HG02642 (cell line): Measurements from ENCODE around the gene NENF.
"Not testable (repeated sequence)": the region's sequence is repeated elsewhere in the genome, so short reads cannot be mapped to it uniquely, and the experiment has no call there.

Experiments used
- ATAC-seq: cut with Tn5 transposase; IDR thresholded peaks from one replicate; pipeline ENCODE4 v1.9.1; 2021; ENCODE audit warnings: mild to moderate bottlenecking; ENCODE audit not compliant: unreplicated experiment, poor library complexity

The NENF gene

GRCh38 chr1:212457740-212458338 lies 25.1 kb downstream of the NENF start:
- ATAC-seq: no peak

DNA sequence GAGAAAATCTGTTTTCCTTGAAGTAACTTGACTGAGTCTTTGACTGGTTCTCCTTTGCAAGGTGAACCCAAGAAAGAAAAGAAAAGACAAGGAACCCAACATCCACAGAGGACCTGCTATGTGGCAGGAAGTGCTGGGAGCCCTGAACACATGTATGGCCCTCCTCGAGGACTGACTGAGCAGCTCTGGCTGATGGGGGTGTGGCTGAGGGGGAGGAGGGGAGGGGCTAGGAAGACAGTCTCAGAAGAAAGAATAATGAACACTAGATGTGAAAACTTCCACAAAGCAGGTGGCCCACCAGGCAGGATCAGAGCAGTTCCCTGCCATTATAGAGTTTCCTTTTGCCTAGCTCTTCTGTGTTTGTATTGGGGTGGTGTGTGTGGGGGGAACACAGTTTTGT lies 26.1 kb downstream of the NENF start:
- no peak for ATAC-seq

- no peak for ATAC-seq
Measured at GRCh38 chr1:212459656-212460055, 26.9 kb downstream of the NENF start.

DNA sequence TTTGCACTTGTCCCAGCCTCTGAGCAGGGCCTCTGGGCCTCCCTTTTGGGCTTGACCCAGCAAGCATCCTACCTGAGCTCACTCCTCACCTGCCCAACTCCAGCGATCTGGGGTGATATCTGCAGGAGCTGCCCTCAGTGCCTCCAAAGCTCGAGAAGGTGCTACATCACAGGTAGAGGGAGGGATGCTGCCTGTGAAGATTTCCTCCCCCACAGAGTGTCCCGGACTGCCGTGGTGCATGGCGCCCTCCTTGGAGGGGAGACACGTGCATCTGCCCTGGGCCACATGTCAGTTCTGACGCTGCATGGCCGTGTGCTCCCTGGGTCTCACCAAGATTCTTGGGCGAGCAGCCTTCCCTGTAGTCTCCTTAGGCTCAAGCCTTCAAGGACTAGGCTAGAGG lies 27.7 kb downstream of the NENF start:
- no peak for ATAC-seq

GRCh38 chr1:212461916-212462660 lies 29.4 kb downstream of the NENF start:
- ATAC-seq: no peak

GRCh38 chr1:212463565-212464285 lies 31.0 kb downstream of the NENF start:
- no peak for ATAC-seq

- ATAC-seq: no peak
Measured at GRCh38 chr1:212465311-212465710, 32.6 kb downstream of the NENF start.

DNA sequence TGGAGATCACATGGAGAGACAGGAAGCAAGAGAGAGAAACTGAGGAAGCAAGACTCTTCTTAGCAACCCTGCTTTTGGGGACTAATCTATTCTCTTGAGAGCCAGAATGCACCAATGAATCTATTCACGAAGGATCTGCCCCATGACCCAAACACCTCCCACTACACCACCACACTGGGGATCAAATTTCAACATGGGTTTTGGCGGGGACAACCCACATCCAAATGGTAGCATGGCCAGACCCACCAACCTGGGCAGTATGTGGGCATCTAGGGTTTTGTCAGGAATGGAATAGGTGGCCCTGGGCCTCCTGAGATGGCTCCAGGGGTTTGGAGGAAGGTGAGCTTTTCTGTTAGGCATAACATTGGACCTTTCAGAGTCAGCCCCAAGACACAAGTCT lies 33.7 kb downstream of the NENF start:
- ATAC-seq: no peak

DNA sequence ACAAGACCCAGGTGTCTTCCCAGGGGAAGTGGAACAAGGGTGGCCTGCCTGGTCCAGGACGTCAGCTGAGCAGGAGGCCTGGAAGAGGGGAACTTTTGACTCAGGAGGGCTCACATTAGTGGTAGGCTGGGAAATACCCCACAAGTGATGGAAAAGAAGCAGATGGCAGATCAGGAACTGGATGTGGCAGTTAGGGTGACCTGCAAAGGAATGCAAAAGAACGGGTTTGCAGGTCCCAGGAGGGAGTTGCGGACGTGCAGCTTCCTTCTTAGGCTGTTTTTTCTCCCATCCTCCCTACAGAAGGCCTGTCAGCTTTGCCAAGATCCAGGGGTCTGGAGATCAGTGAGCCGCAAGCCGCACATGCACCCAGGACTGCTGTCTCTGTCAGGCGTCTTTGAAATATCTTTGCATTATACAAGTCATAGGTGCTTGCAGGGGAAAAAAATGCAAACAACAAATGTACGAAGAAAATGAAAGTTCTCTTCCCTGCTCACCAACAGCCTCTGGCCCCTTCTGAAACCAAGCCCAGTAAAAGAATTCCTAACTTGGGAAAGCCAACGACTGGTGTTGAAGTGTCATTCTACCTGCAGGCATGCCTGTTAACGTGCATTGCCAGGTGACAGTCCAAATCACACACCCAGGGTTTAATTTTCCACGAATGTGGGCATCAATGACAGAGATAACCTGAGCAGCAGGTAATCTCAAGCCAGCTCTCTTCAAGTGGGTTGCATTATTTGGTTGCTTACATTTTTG lies 34.4 kb downstream of the NENF start:
- ATAC-seq: no peak

DNA sequence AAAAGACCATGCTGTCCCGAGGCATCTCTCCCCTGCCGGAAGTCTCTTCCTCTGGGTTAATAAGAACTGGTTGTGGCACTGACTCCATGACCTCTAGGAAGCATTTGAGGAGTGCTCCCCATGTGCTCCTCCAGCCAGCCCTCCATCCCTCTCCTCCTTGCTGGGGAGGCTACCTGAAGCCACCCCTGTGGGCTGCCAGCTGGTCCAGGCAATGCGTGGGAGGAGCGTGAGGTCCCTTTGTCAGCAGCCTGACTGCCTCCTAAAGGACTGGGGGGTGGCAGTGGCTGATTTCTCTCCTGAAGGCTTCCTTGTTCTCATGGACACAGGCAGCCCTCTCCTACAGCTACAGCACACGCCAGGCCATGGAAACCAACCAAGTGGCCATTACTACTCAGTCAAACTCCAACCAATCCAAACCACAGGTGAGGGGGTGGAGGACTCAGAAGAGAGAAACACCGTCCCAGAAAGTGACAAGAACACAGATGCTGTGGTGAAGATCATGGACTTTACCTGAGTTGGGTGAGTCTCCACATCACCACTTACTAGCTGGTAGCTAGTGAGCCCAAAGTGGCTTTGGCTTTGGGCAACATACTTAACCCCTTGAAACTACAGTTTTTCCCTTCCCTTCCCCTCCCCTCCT lies 35.2 kb downstream of the NENF start:
- no peak for ATAC-seq

GRCh38 chr1:212470059-212470458 lies 37.3 kb downstream of the NENF start:
- no peak for ATAC-seq

DNA sequence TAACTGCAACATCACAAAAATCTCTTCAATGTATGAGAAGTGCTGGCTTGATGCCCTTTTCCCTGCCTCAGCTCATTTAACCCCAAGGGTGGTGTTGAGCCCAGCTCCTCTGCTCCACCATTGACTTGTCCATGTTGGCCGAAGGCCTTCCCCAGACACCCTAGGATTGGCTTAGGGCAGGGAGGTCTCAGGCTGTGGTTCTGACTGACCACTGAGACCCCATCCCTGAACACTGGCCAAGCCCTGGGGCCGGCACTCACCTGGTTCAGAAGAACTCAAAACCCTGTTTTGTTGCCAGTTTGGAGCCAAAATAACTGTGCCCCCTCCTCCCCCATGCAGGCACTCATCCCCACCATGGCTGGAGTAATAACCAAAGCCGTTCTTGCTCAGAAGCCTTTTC lies 38.6 kb downstream of the NENF start:
- no peak for ATAC-seq

DNA sequence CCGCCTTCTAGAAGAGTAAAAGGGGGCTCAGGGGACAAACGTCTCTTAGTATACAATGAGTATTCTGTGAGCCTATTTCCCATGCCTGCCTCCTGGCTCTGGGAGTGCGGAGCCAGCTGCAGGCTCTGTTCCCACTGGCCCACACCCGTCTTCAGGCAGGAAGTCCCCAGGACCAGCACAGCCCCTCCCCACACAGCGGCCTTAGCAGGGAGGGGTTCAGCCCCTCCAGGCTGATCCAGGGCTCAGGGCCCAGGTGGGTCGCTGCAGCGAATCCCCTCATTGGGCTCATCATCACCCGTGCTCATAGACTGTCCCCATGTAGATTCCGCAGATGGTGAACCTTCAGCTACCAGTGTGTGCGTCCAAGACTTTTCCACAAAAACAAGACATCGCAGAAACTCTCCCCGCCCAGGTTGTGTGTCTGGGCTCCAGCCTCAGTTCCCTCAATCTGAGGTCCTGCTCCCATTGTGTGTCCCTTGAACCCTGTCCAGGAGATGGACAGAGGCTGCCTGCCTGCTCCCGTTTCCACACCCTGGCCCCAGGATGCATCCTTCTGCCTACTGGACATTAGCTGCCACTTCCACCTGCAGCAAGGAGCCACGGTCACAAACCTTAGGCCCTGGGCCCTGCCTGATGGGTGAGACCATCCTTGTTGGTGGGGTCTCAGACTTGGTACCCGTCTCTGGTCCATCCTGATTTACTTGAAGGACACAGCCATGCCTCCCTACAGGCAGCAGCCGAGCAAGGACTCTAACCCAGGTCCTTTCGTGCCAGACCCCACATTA lies 39.4 kb downstream of the NENF start:
- ATAC-seq: no peak

DNA sequence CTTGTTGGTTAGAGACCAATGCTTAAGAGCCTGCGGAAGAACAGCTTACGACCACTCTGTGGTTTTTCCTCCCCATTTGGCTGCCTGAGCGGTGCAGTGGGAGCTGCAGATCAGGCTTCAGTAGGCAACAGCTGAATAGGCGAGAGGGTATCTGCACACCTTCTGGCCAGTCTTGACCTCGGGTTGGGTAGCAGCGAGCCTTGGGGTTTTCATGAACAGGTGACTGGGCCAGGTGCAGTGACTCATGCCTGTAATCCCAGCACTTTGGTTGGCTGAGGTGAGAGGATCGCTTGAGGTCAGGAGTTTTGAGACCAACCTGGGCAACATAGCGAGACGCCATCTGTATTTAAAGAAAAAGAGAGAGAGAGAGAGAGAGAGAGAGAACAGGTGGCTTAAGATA lies 41.0 kb downstream of the NENF start:
- ATAC-seq: no peak

DNA sequence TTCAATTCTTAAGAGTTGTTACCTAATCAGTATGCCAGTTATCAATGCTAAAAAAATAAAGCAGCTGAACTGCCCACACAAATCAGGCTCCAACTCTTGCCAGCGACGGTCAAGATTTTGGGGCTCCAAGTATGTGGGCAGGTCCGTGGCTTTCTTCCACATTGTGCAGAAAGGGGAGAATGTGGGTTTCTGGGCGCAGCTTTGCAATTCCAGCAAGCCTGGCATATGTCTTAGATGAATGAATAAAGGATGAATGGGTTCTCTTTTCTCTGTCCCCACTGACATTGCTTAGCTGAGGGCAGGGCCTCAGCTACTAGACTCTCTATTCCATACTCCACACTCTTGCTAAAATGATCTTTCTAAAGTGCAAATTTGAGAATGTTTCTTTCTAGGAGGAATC lies 42.4 kb downstream of the NENF start:
- no peak for ATAC-seq

DNA sequence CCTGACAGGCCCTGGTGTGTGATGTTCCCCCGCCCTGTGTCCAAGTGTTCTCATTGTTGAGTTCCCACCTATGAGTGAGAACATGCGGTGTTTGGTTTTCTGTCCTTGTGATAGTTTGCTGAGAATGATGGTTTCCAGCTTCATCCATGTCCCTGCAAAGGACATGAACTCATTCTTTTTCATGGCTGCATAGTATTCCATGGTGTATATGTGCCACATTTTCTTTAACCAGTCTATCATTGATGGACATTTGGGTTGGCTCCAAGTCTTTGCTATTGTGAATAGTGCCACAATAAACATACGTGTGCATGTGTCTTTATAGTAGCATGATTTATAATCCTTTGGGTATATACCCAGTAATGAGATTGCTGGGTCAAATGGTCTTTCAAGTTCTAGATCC lies 43.1 kb downstream of the NENF start:
- ATAC-seq: not testable (repeated sequence)

DNA sequence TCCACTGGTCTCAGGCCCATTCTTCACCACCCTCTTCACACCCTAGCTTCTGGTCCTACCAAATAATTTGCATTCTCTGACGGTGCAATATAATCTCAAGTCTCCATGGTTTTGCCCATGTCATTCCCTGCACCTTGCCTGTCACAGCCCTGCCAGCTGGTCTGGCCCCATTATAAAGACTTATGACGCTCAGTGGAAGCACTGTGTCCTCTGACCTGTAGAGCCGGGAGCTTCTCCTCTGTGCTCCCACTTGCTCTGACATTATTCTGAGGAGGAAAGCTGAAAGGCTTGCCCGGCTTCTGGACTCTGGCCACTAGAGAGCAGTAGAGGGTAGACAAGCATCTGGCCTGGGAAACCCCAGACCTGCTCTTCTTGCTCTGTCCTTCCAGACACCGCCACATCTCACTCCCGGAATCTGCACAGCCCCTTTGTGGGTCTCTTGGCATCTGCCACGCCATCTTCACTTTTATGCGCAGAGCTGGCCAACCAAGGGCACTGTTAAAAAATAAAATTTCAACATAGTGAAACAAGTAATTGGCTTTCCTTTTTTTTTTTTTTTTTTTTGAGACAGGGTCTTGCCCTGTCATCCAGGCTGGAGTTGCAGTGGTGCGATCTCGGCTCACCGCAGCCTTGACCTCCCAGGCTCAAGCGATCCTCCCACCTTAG lies 44.4 kb downstream of the NENF start:
- ATAC-seq: peak; percentile 94

- ATAC-seq: no peak
Measured at GRCh38 chr1:212477680-212478466, 45.2 kb downstream of the NENF start.
